Amygdala (tissue), 56 donors: ENCODE data around the gene NT5DC4.

Experiments used
- DNase-seq, 56 donors: peaks; one replicate each; lab custom pipeline; 2025; lab: John Stamatoyannopoulos, UW

The NT5DC4 gene

DNA sequence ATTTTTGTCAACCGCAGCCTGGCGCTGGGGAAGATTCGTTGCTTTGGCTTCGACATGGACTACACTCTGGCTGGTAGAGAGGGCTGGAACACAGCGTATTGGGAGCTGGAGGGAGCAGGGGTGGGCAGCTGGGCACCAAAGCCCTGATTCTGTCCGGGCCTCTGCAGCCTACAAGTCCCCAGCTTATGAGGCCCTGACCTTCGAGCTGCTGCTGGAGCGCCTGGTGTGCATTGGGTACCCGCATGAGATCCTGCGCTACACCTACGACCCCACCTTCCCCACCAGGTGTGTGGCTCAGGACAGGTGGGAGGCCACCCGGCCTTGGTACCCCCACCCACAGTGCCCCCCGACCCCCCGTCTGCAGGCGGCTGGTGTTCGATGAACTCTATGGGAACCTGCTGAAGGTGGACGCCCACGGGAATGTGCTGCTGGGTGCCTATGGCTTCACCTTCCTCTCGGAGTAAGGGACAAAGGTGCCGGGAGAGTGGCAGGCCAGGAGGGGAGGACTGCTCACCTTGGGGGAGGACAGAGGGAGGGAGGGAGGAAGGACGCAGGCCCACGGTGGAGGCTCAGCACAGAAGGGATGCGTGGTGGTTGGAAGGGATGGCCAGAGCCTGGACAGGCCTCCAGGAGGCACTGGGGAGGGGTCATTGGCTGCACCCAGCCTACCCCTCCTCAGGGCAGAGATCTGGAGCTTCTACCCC, 1.2 kb downstream of the NT5DC4 start:
- no peak for DNase-seq

GRCh38 chr2:112722816-112723546, 2.2 kb downstream of the NT5DC4 start:
- no peak for DNase-seq

DNA sequence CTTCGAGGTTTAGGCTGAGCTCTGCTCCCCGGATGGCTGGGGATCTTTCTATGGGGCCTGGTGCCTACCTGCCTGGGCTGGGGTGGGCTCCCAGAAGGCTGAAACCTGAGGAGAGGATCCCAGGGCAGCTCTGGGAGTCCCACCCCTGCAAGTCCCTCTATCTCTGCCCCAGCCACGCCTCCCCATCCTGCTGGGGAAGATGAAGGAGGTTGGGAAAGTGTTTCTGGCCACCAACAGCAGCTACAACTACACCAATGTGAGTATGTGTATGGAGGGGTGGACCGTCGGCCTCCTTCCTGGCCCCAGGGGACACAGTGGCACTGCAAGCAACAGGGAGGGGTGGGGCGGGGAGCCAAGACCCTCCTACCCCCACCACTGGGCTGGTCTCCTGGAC, 2.7 kb downstream of the NT5DC4 start:
- DNase-seq = no peak

DNA sequence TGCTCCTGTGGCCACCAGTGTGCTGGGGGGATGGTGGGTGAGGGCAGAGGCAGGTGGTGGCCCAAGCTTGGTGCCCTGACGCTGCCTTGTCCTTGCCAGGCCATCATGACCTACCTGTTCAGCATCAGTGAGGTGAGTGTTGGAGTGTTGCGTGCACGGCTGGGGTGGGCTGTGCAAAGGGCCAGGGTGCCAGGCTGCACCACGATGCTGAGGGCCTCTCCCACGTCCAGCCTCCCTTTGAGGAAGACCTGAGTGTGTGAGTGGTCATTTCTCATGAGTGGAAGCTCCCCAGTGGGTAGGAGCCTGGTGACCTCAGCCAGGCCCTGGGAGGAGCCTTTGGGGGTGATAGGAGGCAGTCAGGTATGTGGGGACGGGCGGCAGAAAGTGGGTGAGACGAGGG, 3.2 kb downstream of the NT5DC4 start:
- DNase-seq = no peak

GRCh38 chr2:112724591-112725525, 4.0 kb downstream of the NT5DC4 start:
- no peak for DNase-seq

DNA sequence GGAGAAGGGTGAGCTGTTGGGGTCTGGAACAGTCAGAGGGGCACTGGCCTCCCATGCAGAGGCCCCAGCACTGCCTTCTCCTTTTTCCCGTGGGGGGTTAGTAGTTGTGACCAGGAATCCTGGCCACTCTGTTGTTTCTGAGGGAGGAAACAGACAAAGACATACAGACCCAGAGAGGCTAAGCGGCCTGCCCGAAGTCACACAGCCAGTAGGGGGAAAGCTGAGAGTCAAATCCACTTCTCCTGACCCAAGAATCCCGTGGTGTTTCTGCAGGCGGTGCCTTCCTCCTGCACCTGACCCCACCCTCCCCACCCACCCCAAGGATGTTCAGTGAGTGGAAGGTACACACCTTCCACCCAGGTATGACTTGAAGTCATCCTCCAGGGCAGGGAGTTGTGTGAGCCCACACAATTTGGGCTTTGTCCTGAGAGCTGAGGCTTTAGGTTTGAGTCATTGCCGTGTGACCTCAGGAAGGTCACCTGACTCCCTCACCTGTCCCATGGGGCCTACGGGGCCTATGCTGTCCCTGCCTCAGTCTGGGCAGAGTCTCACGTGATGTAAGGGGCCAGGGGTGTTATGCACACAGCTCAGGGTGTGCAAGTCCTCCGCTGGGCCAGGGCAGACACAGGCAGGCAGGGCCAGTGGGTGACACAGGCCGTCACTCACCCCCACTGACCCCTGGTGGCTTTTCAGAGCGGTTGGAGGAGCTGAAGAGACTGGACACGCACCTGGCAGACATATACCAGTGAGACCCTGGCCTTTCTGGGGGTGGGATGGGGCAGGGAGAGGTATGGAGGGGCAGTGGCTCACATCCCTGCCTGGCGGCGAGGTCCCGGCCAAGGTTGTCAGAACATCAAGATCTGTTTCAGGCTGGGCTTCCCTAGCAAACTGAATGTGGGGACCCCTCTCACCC, 5.0 kb downstream of the NT5DC4 start:
- DNase-seq = no peak

DNA sequence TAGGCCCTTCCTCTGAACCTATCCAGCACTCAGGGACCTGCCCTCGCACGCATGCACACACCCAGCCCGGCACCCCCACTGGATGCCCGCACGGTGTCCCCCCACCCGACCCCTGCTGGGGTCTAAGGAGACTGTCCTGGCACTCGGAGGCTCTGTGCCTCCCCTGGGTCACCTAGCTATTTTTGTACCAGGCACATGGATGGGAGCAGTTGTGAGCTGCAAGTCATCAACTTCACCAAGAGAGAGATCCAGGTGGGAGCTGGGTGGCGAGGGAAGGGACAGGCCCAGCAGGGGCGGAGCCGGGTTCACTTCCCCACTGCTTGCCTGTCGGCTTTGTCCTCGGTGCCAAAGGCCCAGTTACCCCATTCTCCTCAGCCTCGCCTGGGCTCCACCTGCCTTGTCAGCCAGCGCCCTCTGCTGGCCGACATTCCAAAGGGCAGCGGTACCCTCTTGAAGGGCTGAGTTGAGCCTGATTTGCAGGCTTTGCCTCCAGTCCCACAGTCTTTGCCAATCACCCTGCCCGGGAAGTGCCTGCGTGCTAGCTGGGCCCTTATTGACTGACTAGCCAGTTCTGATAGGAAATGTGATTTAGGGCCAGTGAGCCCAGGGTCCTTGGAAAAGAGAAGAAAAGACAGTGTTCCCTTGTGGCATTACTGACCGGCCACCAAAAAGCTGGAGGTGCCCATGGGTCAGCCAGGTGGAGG, 5.8 kb downstream of the NT5DC4 start:
- DNase-seq = peak in 54 of 56 donors; percentile 12 to 92 (median 77)

DNA sequence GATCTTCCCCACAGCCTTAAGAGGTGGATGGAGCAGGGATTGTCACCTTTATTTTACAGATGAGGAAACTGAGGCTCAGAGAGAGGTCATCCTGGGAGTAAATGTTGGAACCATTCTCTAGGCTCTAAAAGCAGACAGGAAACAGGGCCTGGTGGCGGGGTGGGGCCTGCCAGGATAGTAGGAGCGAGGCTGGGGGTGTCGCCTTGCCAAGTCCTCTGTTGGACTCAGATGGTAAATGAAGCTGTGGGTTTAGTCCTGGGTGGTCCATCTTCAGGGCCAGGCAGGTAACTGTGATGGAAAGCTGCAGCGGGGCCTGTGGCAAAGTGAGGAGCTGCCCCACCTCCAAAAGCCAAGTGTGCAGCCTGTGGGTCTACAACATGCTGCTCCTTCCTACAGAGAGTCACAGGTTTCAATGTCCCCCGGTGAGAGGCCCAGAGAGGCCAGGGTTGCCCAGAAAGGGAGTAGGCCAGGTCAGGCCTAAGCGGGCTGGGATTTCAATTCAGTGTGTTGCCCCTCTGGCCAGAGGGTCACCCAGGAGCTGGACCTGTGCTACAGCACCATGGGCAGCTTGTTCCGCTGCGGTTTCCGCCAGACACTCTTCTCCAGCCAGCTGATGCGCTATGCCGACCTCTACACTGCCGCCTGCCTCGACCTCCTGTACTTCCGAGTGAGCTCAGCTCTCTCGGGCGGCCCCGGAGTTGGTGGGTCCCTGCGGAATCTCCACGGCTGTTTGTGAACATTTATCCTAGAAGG, 6.6 kb downstream of the NT5DC4 start:
- DNase-seq = no peak

GRCh38 chr2:112728029-112728362, 7.2 kb downstream of the NT5DC4 start:
- no peak for DNase-seq

DNA sequence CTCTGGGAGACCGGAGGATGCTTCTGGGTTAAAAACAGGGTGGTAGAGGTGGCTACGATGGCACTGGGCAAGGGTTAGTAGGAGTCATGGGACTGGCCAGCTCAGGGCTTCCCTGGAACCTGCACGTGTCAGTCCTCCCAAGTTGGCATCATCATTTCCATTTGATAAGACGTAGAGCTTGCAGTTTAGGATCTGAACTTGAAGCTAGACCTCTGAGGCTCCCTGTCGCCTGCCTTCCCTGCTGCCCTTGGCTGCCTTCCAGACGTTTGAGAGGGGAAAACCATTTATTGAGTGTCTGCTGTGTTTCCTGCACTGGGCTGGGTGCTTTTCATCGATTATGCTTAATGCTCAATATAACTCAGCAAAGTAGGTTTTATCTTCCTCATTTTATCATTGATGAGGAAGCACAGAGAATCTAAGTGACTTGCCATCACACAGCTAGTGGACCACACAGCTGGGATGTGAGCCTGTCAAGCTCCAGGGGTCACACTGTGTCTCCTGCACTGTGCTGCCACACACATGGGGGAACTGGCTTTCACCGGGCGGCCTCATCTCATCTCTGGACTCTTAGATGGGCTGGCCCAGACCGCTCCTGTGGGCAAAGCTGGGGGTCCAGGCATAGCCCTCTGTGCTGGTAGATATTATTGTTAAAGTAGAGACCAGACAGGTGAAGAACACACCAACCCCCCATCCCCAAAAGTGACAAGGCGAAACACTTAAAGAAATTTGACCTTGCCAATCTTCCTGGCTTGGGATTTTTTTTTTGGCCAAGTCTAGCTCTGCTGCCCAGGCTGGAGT, 7.8 kb downstream of the NT5DC4 start:
- DNase-seq = no peak

DNA sequence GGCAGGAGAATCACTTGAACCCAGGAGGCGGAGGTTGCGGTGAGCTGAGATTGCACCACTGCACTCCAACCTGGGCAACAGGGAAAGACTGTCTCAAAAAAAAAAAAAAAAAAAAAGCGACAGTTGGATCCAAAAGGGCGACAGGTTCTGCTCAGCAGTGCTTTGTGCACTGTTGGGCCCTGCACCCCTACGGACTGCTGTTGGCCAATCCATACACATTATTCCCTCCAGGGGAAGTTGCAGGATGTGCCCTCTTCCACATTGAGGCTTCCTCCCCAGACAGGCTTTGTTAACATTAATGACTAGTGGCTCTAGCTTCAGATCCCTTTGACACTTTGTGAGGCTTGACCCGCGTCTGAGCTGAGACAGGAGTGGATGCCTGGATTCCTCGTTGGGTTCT, 9.4 kb downstream of the NT5DC4 start:
- DNase-seq = no peak

DNA sequence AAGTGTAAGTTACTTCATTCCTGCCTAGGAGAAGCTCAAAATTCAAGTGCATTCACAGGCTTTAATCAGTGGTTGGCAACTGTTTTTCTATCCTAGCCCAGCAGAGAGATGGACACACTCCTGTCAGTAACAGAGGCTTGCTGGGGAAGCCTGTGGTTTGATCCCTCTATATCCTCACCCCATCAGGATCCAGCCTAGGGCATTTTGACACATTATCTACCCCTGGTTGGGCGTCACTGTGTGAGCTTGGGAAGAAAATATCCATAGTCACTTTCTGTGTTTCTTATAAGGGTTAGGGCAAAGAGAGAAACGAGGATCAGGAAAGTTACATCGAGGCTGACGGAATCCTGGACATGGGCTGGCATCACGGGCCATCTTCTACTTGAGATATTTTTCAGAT, 10.0 kb downstream of the NT5DC4 start:
- no peak for DNase-seq

GRCh38 chr2:112731479-112731878, 10.7 kb downstream of the NT5DC4 start:
- DNase-seq = no peak

DNA sequence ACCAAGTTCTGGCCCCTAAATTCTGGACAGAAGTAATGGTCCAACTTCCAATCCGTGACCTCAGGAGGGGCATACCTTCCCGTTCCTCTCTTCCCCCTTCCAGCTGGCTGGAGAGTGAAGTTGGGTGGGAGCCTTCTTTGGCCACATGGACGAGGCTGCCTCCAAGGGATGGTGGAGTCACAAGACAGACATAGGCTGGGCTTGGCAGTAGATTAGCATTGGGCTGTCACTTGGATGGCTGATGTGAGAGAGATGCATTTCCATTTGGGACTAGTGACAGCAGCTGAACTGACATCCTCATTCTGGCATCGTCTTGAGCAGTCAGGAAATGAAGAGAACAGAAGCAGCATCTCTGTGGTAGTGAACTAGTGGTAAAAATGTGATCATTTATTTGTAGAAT, 12.6 kb downstream of the NT5DC4 start:
- DNase-seq = no peak

- no peak for DNase-seq
These were observed 13.1 kb downstream of the NT5DC4 start for GRCh38 chr2:112733871-112734270.

GRCh38 chr2:112737542-112738232, 16.9 kb downstream of the NT5DC4 start:
- DNase-seq = no peak

DNA sequence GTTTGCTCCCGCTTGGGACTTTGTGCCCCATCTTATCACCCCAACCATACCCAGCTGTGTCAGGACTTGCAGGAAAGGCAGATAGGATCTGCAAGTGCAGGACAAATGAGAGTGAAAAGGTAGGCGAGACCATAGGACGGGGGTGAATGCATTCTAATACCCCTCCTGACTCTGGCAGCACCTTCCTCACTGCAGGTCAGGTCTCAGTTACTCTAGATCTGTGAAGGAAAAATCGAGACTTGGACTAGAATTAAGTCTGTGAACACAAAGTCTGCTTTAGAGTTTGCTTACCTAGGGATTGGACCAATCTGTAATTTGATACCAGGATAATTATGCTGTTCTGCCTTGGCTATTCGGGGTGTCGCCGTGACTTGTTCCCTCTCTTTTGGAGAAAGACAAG, 19.7 kb downstream of the NT5DC4 start:
- no peak for DNase-seq
